ENCODE data around the gene ZHX3. TPM values are rescaled to one million over a fixed set of nuclear protein-coding genes. Genes with fewer than 3 reads are reported as not detected.

The ZHX3 gene
- total and polyA plus RNA-seq, 9 of the 15 experiments (the other 6 are each of a cell fraction or from before 2014, with no cell fraction given): 0.80 to 14.6 (median 4.9) TPM

DNA sequence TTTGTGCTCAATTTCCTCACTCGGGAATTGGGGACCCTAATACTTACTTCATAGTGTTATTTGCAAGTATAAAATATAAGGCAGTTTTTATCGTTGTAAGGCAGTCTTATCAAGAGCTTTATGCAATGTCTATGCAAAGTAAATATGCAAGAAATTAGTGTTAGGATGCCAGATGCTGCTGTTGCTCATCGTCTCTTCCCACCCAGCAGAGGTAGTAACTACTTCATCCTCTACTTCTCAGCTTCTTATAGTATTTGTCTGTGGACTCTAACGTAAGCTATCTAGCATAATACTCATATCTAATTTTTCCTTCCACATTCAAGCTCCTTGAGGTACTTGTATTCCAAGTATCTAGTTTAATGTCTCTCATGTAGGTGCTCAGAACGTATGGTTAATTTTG, 168.6 kb downstream of the ZHX3 start (continued):
- TF ChIP-seq KDM5B (IDR thresholded peaks at IDR 0.05; ENCODE audit: insufficient replicate concordance, low read depth, low read length) (no peak), RBM15 (IDR thresholded peaks at IDR 0.05; ENCODE audit: insufficient read depth, low read length) (no peak), MIER1 (IDR thresholded peaks at IDR 0.05; ENCODE audit: low read depth) (no peak), ZNF12 (CRISPR knock-in tag; IDR thresholded peaks at IDR 0.05) (no peak), ZNF445 (CRISPR knock-in tag; IDR thresholded peaks at IDR 0.05; ENCODE audit: low read depth) (no peak), EWSR1 (IDR thresholded peaks at IDR 0.05; ENCODE audit: borderline replicate concordance, low read depth, partially characterized antibody) (no peak), DACH1 (IDR thresholded peaks at IDR 0.05; ENCODE audit: partially characterized antibody) (no peak), PTRF (tag; IDR thresholded peaks at IDR 0.05) (no peak)

DNA sequence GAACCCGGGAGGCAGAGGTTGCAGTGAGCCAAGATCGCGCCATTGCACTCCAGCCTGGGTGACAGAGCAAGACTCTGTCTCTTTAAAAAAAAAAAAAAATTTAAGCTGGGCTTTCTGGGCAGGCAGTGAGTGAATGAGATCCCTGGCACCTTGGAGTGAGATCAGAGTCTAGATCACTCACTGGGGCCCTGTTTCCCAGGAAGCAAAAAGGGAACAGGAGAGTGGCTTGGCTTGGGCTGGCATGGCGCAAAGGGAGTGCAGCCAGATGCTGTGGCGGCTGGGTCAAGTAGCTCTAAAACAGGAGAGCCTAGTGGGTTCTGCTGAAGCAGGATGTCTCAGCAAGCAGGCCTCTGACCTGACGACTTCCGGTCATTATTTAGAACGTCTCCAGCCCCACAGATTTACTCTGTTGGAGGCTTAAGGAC, 169.8 kb downstream of the ZHX3 start:
- CTCF ChIA-PET (ENCODE audit: low intra/inter-chr PET ratio): no interaction called here
- H3K79me2 ChIP-seq (ENCODE audit: control insufficient read depth, insufficient read depth, low read length): peaks cover 79% of the 10 kb centered on the region
- H3K9ac ChIP-seq (ENCODE audit: insufficient read depth in 1 of 2, low read depth in 2 of 2, low read length in 2 of 2): no peak overlapping the region
- peaks cover 44% of the 10 kb centered on the region for H4K20me1 ChIP-seq (replicated peaks; ENCODE audit: control insufficient read depth, insufficient read depth, low read length)
- H3K4me1 ChIP-seq (replicated peaks in 1 of 2; ENCODE audit: control insufficient read depth in 2 of 2, insufficient read depth in 2 of 2, low read length in 2 of 2): peaks cover 8 to 29% of the 10 kb centered on the region in 2 experiments; a peak in 4 of 5 replicates
- no peak overlapping the region for H3K4me3 ChIP-seq
- no peak overlapping the region for H3K4me2 ChIP-seq (ENCODE audit: insufficient read depth, low read length)
- H3K27ac ChIP-seq (ENCODE audit: extremely low read depth, low read depth, low read length): no peak overlapping the region
- H3K9me3 ChIP-seq (replicated peaks; ENCODE audit: control insufficient read depth, insufficient read depth, low read depth, low read length): no peaks in the 10 kb centered on the region
- intact Hi-C loops (cut with micrococcal nuclease) (no loop called here), in situ Hi-C loops (cut with MboI) (no loop called here)
- DNase-seq (ENCODE audit: extremely low read depth in 1 of 4, low spot score in 3 of 4): no peak
- H3K27me3 ChIP-seq (ENCODE audit: control insufficient read depth in 2 of 2, insufficient read depth in 2 of 2, low read length in 2 of 2): no peaks in the 10 kb centered on the region
- ATAC-seq: no peak
- FAIRE-seq: no peak
- no TSS peak for BruUV-seq (replicated peaks)
- peaks cover 11% of the 10 kb centered on the region; the same call in 2 of the 3 replicates for H3K36me3 ChIP-seq (ENCODE audit: control insufficient read depth, insufficient read depth, low read length)
- WGBS (ENCODE audit: insufficient coverage, low coverage, missing lambda C conversion rate): 73% methylated on average over 8 of the region's 8 CpGs
- POLR2A ChIA-PET: interaction anchor here (0.6 kb wide), 1 partner anchor 127 kb away, joined by 3 read pairs; no protein-coding TSS in a partner anchor
- no peak overlapping the region for H2AFZ ChIP-seq (ENCODE audit: low read depth, low read length)
- H3K9me1 ChIP-seq (ENCODE audit: control insufficient read depth, insufficient read depth, low read length): peaks cover 8% of the 10 kb centered on the region
- TF ChIP-seq, protein P1, sequence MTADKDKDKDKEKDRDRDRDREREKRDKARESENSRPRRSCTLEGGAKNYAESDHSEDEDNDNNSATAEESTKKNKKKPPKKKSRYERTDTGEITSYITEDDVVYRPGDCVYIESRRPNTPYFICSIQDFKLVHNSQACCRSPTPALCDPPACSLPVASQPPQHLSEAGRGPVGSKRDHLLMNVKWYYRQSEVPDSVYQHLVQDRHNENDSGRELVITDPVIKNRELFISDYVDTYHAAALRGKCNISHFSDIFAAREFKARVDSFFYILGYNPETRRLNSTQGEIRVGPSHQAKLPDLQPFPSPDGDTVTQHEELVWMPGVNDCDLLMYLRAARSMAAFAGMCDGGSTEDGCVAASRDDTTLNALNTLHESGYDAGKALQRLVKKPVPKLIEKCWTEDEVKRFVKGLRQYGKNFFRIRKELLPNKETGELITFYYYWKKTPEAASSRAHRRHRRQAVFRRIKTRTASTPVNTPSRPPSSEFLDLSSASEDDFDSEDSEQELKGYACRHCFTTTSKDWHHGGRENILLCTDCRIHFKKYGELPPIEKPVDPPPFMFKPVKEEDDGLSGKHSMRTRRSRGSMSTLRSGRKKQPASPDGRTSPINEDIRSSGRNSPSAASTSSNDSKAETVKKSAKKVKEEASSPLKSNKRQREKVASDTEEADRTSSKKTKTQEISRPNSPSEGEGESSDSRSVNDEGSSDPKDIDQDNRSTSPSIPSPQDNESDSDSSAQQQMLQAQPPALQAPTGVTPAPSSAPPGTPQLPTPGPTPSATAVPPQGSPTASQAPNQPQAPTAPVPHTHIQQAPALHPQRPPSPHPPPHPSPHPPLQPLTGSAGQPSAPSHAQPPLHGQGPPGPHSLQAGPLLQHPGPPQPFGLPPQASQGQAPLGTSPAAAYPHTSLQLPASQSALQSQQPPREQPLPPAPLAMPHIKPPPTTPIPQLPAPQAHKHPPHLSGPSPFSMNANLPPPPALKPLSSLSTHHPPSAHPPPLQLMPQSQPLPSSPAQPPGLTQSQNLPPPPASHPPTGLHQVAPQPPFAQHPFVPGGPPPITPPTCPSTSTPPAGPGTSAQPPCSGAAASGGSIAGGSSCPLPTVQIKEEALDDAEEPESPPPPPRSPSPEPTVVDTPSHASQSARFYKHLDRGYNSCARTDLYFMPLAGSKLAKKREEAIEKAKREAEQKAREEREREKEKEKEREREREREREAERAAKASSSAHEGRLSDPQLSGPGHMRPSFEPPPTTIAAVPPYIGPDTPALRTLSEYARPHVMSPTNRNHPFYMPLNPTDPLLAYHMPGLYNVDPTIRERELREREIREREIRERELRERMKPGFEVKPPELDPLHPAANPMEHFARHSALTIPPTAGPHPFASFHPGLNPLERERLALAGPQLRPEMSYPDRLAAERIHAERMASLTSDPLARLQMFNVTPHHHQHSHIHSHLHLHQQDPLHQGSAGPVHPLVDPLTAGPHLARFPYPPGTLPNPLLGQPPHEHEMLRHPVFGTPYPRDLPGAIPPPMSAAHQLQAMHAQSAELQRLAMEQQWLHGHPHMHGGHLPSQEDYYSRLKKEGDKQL (CRISPR knock-in tag; IDR thresholded peaks at IDR 0.05; ENCODE audit: borderline replicate concordance): no peak
- TF ChIP-seq KLF6 (CRISPR knock-in tag; IDR thresholded peaks at IDR 0.05; ENCODE audit: borderline replicate concordance) (no peak), SMAD1 (IDR thresholded peaks at IDR 0.05; ENCODE audit: low read depth, low read length, partially characterized antibody) (no peak), NEUROD1 (IDR thresholded peaks at IDR 0.05; ENCODE audit: borderline replicate concordance, low read depth, low read length, partially characterized antibody) (no peak)
- TF ChIP-seq, protein P2, sequence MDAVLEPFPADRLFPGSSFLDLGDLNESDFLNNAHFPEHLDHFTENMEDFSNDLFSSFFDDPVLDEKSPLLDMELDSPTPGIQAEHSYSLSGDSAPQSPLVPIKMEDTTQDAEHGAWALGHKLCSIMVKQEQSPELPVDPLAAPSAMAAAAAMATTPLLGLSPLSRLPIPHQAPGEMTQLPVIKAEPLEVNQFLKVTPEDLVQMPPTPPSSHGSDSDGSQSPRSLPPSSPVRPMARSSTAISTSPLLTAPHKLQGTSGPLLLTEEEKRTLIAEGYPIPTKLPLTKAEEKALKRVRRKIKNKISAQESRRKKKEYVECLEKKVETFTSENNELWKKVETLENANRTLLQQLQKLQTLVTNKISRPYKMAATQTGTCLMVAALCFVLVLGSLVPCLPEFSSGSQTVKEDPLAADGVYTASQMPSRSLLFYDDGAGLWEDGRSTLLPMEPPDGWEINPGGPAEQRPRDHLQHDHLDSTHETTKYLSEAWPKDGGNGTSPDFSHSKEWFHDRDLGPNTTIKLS (IDR thresholded peaks at IDR 0.05; ENCODE audit: borderline replicate concordance, low read depth): no peak
